ENCODE measurements around the gene MBNL2.

GRCh38 chr13:97321101-97321500 is 99.0 kb downstream of the MBNL2 start:
- no peak for TF ChIP-seq POLR2A (IDR thresholded peaks at IDR 0.05)
- TF ChIP-seq, protein P1, sequence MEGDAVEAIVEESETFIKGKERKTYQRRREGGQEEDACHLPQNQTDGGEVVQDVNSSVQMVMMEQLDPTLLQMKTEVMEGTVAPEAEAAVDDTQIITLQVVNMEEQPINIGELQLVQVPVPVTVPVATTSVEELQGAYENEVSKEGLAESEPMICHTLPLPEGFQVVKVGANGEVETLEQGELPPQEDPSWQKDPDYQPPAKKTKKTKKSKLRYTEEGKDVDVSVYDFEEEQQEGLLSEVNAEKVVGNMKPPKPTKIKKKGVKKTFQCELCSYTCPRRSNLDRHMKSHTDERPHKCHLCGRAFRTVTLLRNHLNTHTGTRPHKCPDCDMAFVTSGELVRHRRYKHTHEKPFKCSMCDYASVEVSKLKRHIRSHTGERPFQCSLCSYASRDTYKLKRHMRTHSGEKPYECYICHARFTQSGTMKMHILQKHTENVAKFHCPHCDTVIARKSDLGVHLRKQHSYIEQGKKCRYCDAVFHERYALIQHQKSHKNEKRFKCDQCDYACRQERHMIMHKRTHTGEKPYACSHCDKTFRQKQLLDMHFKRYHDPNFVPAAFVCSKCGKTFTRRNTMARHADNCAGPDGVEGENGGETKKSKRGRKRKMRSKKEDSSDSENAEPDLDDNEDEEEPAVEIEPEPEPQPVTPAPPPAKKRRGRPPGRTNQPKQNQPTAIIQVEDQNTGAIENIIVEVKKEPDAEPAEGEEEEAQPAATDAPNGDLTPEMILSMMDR (IDR thresholded peaks at IDR 0.05) = no peak

Measured in uterus (tissue), 2 donors.